ENCODE results near the gene ARMC8. TPM values are rescaled to one million over a fixed set of nuclear protein-coding genes. Genes with fewer than 3 reads are reported as not detected.

ARMC8 gene
- 34.0 and 45.3 TPM in 2 replicates for total RNA-seq (ENCODE audit: low replicate concordance)

GRCh38 chr3:138187296-138188012, at the start of gene ARMC8:
Gene ARMC8 (plus strand): TSS chr3:138187301. CDS start chr3:138187555, 254 bp downstream.

GRCh38 chr3:138174421-138175131, 12.5 kb upstream of the ARMC8 start, which contains the start of gene DBR1:
Gene DBR1 (minus strand): TSS chr3:138174921. CDS start chr3:138174795, 126 bp downstream.

GRCh38 chr3:138329127-138329983, 142.3 kb downstream of the ARMC8 start, which contains the start of gene NME9:
Gene NME9 (minus strand): TSS chr3:138329851. CDS start chr3:138329335, 516 bp downstream.

Other genes with a start within 250 kb of the ARMC8 start
- not detected in 2 replicates for gene CLDN18, start 177.1 kb upstream of the ARMC8 start, total RNA-seq (ENCODE audit: low replicate concordance)
- gene DZIP1L, start 71.7 kb upstream of the ARMC8 start, total RNA-seq (ENCODE audit: low replicate concordance), result 20.0 and 22.0 TPM in 2 replicates
- not detected in 2 replicates for gene A4GNT, start 54.9 kb upstream of the ARMC8 start, total RNA-seq (ENCODE audit: low replicate concordance)
- gene DBR1, start 12.4 kb upstream of the ARMC8 start, total RNA-seq (ENCODE audit: low replicate concordance), result 12.6 and 12.9 TPM in 2 replicates
- gene NME9, start 142.6 kb downstream of the ARMC8 start, total RNA-seq (ENCODE audit: low replicate concordance), result 0.23 TPM in 2 replicates
- gene MRAS, start 161.3 kb downstream of the ARMC8 start, total RNA-seq (ENCODE audit: low replicate concordance), result 56.3 and 69.1 TPM in 2 replicates
- 0.30 and 4.3 TPM in 2 replicates for gene ESYT3, start 247.3 kb downstream of the ARMC8 start, total RNA-seq (ENCODE audit: low replicate concordance)